HG03060 (cell line): ENCODE results near the gene CES2.
"Not testable (repeated sequence)": the region's sequence is repeated elsewhere in the genome, so short reads cannot be mapped to it uniquely, and the experiment has no call there.

Source experiments
- ATAC-seq: cut with Tn5 transposase; IDR thresholded peaks from one replicate; pipeline ENCODE4 v1.9.1; 2021; ENCODE audit warnings: low read depth, moderate number of reproducible peaks; ENCODE audit not compliant: unreplicated experiment

CES2 gene

DNA sequence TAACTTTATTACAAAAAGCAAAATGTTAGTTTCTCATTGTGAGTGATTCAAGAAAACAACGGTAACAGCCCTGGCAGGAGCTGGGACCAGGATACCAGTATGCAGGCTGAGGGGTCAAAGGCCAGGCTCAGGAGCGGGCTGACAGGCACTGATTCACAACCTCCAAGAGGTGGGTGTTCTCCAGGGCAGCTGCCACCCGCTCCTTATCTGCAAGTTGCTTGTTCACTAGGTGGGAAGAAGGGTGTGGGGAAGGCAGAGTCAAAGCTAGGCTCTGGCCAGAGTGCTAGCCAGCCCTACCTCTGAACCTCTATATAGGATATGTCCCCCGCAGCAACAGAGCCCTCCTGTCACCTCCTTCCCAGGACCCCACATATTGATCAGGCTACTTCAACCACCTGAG is 3.2 kb upstream of the CES2 start:
- no peak for ATAC-seq

DNA sequence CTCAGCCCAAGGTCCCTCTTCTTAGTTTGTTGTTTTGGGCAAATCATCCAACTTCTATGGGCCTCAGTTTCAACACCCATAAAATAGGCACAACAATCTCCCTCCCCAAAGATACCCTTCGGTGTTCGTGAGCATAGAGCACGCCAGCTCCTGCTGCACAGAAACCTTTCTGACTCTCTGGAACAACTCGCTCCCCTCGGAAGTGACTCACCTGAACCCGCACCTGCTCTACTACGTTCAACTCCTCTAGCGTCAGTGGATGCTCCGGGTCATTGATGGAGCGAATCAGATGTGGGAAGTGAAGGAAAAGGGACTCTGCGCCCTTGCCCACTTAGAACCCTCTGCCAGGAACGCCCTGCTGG is 1.6 kb upstream of the CES2 start:
- peak; percentile 7 for ATAC-seq

DNA sequence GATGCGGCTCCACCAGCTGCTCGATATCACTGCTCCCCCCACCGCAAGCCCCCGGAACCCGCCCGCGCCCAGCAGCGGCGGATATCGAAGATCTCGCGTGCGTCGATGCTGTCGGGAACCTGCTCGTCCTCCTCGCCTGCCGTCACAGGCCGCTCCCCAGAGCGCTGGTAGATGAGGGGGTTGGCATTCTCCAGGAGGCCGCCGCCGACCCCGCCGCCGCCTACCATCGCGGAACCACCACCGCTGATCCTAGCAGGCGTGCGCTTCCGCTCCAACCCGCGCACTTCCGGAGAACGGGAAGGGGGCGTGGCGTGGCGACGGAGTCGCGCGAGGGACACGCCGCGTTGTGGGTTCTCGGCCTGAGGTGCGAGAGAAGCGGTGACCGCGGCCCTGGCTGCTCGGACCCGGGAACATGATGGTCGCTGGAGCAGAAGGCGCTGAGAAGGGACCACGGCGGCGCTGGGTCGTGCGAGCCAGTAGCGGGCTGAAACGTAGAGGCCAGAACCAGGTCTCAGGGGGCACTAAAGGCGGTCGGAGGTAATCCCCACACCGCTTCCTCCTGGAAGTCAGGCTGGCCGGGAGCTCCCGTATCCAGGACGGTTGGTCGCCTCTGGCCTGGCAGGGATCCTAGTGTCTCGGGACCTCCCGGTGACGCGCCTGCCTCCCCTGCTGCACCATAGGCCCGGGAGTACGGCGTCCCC is 1.0 kb upstream of the CES2 start, which contains the start of gene CIAO2B:
TSS of gene CIAO2B (minus strand) at position 265 of the 701 bp plus-strand sequence. CDS start at position 227, 38 bp downstream.
- ATAC-seq, result peak; percentile 53

DNA sequence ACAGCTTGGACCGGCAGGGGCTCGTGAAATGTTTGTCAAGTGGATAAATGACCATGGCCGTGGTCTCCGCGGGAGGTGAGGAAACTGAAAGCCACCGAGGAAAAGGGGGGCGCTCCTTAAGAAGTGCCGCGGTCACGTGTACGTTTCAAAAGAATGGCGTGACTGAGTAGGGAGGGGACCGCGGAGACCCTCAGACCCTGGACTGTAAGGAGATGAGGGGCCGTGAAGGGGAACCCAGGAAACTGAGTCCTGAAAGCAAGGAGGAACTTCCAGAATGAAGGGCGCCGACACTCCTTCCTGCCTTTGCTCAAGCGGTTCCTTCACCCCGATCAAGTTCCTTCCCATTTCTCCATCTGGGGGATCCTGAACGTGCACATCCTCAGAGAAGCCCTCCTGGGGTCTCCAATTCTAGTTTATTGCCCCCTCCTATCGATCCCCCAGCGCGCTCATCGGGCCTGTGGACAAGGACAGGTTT is 440 bp upstream of the CES2 start:
- ATAC-seq, result not testable (repeated sequence)

DNA sequence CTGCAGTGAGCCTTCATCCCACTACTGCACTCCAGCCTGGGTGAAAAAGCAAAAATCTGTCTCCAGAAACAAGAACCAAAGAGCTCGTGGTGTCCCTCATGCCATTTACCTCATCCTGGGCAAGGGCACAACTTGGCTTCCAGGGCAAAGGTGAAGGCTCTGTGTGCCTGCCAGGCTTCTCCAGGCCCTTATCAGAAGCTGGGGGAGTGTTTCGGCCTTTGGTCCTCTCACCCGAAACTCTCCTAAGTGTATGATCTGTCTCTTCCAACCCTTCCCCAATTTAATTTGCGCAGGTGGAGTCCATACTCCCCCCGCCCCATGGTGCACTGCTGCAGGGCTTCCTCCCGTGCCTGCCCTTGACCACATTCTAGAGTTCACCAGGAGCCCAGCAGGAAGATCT is 1.1 kb downstream of the CES2 start:
- no peak for ATAC-seq

DNA sequence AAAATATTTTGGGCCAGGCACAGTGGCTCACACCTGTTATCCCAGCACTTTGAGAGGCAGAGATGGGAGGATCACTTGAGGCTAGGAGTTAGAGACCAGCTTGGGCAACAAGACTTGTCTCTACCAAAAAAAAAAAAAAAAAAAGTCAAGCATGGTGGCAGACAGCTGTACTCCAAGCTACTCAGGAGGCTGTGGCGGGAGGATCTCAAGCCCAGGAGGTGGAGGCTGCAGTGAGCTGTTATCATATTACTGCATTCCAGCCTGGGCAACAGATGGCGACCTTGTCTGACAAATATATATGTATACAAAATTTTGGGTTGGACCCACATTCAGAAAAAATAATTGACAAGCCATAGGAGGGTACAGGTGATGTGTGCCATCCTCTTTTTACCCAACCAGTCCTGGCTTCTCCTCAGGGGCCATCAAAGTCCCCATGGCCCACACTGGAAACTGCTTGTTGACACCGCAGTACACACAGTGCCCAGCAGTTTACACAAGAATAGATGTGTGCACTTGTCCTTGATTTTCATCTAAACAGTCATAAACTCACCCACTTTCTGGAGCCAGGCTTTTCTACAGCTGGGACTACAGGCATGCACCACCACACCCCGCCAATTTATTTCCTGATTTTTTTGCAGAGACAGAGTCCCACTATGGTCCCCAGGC is 1.7 kb downstream of the CES2 start:
- no peak for ATAC-seq

DNA sequence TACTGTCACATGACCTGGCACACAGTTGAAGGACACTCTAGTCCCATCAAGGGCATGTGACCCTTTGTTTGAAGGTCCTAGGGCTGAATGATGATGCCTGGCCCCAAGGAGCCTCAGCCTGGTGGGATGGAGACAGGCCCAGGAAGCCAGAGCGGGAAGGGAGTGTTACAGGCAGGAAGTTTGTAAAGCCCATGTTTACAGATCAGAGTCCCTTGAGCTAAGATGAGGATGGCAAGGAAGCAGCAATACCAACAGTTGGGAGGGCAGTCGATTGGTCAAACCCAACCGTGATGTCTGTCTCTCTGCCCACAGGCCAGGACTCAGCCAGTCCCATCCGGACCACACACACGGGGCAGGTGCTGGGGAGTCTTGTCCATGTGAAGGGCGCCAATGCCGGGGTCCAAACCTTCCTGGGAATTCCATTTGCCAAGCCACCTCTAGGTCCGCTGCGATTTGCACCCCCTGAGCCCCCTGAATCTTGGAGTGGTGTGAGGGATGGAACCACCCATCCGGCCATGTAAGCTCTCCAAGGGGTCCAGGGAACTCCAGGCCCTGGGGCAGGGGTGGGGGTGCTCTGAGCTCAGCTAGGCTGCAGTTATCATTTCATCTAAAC is 2.5 kb downstream of the CES2 start:
- no peak for ATAC-seq

DNA sequence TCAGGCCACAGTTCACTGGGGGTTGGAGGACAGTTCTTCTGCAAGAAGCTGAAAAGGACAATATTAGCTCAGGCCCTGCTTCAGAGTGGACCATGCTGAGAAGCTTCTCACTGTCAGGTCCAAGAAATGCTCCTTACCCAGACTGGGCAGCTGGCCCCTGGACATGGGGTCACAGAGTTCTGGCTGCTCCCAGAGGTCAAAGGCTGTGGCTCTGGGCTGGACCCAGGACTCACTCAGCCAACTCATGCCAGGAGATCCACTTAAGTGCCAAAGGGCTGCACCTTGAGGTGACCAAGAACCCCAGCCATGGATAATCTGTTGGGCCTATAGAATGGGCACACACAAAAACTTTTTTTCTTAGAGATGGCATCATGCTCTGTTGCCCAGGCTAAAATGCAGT is 4.0 kb downstream of the CES2 start:
- ATAC-seq, result no peak

DNA sequence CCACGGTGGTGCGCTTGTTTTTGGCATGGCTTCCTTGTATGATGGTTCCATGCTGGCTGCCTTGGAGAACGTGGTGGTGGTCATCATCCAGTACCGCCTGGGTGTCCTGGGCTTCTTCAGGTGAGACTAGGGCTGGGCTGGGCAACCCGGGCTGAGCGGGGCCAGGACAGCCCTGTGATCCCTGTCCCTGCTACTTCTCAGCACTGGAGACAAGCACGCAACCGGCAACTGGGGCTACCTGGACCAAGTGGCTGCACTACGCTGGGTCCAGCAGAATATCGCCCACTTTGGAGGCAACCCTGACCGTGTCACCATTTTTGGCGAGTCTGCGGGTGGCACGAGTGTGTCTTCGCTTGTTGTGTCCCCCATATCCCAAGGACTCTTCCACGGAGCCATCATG is 4.9 kb downstream of the CES2 start:
- no peak for ATAC-seq

DNA sequence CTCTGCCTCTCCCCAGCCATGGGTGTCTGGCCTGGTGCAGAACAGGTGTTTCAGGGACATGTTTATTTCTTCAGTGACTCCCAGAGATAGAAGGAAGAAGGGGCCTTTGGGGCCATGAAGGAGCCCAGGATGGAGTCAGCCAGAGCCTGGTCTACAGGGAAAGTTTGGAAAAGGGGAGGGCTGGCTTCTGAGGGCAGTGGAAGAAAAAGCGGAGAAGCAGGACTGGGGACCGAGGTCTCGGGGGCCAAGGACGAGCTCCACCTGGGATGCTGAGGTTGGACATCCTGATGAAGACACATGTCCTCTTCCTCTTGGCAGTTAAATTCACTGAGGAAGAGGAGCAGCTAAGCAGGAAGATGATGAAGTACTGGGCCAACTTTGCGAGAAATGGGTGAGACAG is 7.7 kb downstream of the CES2 start:
- no peak for ATAC-seq

DNA sequence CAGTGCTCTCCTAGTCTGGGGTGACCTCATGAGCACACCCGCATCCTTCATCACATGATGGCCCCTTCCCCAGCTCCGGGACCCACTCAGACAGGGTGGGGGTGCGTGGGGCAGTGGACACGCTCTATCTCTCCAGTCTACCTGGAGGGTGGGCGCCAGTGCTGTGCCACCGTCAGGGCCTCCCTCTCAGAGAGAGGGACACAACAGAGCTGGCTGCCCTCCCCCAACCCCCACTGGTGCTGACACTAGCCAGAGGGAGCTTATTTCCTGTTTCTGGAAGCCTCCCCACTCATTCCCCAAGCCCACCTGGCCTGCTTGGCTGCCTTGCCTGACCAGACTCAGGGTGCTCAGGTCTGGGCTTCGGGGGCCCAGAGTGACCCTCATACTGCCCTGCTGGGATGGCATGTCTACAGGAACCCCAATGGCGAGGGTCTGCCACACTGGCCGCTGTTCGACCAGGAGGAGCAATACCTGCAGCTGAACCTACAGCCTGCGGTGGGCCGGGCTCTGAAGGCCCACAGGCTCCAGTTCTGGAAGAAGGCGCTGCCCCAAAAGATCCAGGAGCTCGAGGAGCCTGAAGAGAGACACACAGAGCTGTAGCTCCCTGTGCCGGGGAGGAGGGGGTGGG is 8.2 kb downstream of the CES2 start:
- no peak for ATAC-seq

DNA sequence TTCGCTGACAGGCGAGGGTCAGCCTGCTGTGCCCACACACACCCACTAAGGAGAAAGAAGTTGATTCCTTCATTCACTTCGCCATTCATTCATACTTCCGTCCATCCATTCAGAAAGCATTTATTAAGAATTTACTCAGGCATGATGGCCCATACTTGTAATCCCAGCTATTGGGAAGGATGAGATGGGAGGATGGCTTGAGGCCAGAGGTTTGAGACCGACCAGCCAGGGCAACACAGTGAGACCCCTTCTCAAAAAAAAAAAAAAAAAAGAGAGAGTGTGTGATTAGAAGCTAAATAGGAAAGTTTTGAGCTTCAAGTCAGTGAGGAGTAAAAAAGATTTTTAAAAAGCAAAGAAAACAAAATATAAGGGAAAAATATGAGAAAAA is 8.7 kb downstream of the CES2 start:
- no peak for ATAC-seq

DNA sequence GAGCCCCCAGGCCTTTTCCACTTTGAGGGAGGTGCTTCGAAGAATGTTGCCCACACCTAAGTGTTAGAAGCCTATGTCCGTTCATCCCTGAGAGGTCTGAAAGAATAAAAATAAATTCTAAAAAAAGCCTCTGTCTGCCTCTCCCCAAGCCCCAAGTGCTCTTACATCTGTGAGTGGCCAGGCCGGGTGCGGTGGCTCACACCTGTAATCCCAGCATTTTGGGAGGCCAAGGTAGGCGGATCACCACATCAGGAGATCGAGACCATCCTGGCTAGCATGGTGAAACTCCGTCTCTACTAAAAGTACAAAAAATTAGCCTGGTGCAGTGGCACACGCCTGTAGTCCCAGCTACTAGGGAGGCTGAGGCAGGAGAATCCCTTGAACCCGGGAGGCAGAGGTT is 9.7 kb downstream of the CES2 start:
- not testable (repeated sequence) for ATAC-seq

DNA sequence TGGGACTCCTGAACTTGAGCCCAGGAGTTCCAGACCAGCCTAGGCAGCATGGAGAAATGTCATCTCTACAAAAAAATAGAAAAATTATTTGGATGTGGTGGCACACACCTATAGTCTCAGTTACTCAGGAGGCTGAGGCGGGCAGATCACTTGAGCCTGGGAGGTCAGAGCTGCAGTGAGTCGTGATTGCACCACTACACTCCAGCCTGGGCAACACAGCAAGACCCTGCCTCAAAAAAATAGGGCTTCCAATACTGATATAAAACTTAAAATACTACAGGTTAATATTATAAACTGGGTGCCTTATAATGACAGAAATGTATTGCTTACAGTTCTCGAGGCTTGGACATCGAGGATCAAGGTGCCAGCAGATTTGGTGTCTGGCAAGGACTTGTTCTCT is 10.6 kb downstream of the CES2 start:
- no peak for ATAC-seq

DNA sequence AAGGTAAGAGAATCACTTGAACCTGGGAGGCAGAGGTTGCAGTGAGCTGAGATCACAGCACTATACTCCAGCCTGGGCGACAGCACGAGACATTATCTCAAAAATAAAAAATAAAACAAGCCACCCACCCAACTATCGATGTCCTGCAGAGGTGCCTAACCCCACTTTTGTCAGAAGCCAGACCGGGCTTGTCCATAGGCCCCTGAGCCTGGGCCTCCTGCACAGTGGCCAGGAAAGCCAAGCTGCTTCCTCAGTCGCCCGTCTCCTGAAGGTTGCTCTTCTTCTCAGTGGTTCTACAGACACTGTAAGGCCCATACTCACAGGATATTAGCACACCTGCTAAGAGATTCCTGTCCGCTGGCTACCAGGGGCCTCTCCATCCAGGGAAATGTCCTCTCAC is 11.2 kb downstream of the CES2 start:
- ATAC-seq, result no peak

DNA sequence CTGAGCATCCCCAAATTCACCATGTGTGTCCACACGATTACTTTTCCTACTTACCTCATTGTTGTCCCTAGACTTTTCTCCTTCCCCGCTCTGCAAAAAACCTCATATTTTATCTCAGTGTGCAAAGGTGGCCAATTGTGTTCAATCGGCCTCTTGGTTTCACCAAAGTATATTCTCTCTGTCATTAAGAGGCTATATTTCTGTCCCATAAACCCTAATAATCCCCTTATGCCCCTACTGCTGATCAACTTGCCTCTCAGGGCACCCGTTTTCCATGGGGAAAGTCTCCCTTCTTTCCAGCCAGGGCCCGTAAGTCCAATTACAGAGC is 11.6 kb downstream of the CES2 start:
- ATAC-seq, result no peak

DNA sequence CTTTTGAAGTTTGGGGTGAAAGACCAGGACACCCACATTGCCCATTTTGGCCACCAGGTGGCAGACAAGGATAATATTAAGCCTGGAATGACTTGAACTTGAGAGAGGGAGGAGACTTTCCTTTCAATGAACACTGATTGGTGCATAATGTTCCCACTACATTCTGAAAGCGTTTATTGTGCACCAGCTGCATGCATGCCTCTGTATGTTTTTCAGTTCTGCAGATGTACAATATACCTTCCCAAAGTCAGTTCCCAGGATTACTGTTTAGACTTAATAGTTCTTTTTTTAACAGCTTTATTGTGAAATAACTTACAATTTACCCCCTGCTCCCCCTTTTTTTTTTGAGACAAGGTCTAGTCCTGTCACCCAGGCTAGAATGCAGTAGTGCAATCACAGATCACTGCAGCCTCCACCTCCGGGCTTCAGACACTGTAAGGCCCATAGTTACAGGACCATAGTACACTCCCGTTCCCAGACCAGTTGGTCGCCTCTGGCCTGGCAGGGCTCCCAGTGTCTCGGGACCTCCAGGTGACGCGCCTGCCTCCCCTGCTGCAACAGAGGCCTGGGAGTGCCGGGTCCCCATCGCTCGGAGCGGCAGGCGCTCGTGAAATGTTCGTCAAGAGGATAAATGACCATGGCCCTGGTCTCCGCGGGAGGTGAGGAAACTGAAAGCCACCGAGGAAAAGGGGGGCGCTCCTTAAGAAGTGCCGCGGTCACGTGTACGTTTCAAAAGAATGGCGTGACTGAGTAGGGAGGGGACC is 12.2 kb downstream of the CES2 start:
- ATAC-seq, result peak; percentile 58

DNA sequence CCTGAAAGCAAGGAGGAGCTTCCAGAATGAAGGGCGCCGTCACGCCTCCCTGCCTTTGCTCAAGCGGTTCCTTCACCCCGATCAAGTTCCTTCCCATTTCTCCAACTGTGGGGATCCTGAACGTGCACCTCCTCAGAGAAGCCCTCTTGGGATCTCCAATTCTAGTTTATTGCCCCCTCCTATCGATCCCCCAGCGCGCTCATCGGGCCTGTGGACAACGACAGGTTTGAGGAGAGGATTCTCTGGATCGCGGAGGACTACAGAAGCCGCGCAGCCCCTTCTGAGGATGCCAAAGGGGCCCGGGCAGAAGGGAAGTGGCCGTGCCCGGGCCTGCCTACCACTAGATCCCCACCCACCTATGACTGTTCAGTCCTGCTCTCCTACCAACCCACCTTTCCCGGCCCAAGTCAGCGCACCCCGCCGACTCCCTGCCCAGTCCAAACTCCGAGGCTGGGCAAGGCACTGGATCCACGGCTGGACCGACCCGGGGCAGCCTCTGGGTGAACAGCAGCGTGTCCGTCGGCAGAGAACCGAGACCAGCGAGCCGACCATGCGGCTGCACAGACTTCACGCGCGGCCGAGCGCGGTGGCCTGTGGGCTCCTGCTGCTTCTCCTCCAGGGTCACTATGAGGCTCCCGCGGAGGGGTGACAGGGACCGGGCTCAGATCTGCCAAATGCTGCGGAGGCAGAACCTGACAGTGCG is 13.0 kb downstream of the CES2 start:
- no peak for ATAC-seq

DNA sequence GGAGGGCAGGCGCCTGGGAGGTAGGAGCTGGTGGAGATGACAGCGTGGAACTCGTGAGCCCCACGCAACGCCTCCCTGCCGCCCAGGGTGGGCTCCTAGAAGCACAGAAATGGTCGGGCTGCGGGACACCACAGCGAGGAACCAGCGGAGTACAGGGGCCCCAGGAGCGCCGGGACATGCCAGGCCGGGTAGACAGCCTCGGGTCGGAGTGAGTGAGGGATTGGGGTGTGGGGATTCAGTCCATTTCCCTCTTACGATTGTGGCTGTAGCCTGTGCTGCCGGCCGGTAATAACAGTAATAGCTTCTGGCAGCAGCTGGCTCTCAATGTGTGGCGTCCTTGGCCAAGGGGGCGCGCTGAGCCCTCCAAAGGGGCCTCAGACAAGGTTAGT is 13.5 kb downstream of the CES2 start:
- no peak for ATAC-seq

DNA sequence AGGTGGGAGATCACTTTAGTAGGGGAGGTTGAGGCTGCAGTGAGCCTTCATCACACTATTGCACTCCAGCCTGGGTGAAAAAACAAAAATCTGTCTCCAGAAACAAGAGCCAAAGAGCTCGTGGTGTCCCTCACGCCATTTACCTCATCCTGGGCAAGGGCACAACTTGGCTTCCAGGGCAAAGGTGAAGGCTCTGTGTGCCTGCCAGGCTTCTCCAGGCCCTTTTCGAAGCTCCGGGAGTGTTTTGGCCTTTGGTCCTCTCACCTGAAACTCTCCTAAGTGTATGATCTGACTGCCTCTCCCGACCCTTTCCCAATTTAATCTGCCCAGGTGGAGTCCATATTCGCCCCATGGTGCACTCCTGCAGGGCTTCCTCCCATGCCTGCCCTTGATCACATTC is 14.2 kb downstream of the CES2 start:
- ATAC-seq, result no peak
